SK-N-DZ (cell line): ENCODE data around the gene FMN2.
A peak's percentile ranks its signal among the peaks of the same experiment; 100 is the strongest.

ENCODE experiments used
- DNase-seq: peaks from one replicate; pipeline ENCODE4 v3.0.0-alpha.2; 2015; ENCODE audit warnings: low spot score

FMN2 gene

DNA sequence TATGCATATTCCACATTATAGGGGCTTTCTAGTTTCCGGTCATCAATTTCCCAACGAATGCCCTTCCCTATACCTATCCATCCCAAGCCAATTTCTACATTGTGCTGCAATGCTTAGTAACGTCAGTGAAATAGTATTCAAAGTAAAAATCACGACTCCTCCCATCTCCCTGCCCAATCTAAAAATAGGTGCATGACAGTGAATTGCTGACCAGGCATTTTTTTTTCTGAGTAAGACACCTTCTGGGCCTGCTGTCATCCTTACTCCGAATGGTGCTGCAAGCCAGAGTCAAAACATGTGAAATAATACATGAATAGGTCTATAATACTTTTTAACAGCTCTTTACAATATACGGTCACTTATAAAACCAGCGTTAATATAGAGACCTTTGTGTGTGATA lies 400.1 kb downstream of the FMN2 start:
- DNase-seq = no peak

DNA sequence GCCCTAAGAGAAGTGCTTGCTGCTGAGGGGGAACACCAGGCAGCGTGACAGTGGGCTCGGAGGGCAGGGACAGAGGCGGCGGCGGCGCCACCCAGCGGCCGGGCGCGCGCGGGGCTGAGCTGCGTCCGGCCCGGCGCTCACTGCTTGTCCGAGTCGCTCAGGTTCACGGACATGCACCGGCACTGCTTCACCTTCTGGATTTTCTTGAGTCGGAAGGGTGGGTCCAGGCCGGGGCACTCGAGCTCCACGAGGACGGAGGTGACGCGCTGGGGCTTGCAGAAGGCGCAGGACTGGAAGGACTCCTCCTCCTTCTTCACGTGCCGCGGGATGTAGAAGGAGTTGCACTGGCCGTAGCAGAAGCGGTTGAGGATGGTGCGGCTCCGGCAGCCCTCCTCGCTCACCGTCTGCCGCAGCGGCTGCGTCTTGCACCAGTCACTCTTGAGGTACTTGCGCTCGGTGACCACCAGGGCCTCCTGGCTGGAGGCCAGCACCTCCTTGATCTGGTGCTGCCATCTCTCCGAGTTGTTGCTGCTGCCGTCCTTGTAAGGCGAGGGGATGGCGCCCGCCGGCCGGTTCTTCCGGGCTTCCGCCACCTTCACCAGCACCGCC lies 401.3 kb downstream of the FMN2 start:
- no peak for DNase-seq

GRCh38 chr1:240495601-240496000 lies 403.9 kb downstream of the FMN2 start:
- no peak for DNase-seq

- DNase-seq = no peak
Observed at GRCh38 chr1:240496356-240496755, 404.7 kb downstream of the FMN2 start.

DNA sequence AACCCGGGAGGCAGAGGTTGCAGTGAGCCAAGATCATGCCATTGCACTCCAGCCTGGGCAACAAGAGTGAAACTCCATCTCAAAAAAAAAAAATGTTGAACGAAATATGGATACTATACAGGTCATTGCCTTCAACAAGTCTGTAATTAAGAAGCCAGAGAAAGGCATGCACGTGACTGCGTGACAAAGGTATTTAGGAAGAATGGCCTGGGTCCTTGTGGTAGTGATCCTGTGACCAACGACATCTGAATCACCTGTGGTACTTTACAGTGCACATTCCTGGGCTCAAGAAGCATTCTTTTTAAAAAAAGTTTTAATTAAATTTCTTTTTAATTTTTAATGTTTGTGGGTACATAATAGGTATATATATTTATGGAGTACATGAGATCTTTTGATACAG lies 405.3 kb downstream of the FMN2 start:
- DNase-seq = no peak

DNA sequence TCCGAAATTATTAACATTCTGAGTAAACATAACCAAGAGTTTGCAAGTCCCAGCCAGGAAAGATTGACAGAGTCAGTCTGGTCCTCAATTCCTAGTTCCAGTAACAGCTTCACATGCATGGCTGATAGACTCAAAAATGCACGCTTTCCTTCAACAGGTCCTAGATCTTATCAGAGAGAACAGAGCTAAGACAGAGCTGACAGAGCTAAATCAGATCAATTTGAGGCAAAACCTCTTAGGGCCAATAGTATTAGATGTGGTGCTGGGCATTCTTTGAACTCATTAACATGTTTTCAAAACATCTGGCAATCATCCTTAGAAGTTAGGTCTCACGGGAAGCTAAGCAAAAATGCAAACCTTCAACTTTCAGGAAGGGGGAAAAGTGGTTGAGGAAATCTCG lies 406.2 kb downstream of the FMN2 start:
- DNase-seq = peak; percentile 91

- DNase-seq = no peak
Observed at GRCh38 chr1:240498335-240498734, 406.7 kb downstream of the FMN2 start.

GRCh38 chr1:240499012-240499411 lies 407.3 kb downstream of the FMN2 start:
- DNase-seq = peak; percentile 14

DNA sequence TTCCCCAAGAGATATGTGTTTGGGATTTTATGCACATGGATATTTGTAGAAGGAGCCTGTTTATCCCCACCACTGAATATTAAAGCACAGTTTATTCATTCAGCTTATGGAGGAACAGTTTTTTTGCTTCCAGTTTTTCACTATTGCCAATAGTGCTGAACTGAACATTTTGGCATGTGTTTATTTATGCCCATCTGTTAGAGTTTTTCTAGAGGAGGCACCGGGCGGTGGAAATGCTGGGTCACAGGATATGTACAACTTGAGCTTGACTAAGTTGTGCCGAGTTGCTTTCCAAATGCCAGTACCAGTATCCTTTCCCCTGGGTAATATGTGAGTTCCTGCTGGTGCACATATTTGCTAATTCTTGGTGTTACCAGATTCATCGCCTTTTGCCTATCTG lies 409.0 kb downstream of the FMN2 start:
- DNase-seq = no peak

GRCh38 chr1:240501115-240501514 lies 409.4 kb downstream of the FMN2 start:
- no peak for DNase-seq

DNA sequence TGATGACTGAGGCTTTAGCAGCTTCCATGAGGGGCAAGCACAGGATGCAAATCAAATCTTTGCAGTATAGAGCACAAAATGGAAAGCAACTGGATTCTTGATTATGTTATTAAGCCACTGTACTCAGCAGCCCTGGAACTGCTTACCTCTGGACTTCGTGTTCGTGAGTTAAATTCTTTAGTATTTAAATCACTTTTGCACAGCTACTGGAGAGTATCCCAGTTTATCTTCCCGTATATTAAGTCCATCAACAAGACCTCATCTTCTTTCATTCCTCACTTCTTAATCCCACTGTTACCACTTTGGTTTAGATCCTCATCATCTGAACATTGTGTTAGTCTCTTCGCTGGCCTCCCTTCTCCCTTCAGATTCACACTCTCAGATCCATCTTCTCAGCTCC lies 411.4 kb downstream of the FMN2 start:
- no peak for DNase-seq

DNA sequence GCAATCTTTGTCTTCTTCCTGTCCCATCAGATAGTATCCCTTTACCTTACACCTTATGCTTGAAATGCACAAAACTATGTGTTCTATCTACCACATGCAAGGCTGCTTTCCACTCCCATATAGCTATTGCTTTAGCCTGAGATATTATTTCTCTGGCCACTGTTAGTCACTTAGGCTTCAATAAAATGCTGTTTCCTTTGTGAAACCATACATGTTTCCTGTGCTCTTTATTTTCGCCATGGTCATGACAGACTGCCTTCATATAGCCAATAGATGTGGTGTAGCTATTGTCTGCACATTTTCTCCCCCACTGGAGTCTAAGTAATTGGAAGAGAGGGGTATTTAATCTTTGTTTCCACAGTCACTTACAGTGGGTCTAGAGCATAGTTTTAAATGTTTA lies 411.9 kb downstream of the FMN2 start:
- DNase-seq = no peak

DNA sequence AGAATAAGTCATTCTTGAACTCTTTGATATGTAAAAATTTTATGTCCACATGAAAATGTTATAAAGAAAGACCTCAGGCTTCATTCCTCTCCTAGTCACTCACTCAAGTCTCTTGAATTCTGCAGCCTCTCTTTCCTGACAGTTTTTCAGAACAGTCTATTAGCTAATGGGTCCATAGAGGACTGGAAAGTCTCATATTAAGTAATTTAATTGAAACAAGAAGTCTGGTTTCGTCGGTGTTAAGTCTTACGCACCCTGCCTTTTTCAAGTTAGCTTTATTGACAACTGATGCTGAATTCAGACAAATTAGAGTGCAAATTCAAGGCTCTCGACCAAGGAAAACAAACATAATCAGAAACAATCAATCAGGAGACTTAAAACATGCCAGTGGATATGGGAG lies 414.5 kb downstream of the FMN2 start:
- peak; percentile 55 for DNase-seq

GRCh38 chr1:240508201-240508600 lies 416.5 kb downstream of the FMN2 start:
- DNase-seq = no peak

- peak; percentile 82 for DNase-seq
Observed at GRCh38 chr1:240508950-240509349, 417.3 kb downstream of the FMN2 start.

GRCh38 chr1:240511789-240512188 lies 420.1 kb downstream of the FMN2 start:
- no peak for DNase-seq

DNA sequence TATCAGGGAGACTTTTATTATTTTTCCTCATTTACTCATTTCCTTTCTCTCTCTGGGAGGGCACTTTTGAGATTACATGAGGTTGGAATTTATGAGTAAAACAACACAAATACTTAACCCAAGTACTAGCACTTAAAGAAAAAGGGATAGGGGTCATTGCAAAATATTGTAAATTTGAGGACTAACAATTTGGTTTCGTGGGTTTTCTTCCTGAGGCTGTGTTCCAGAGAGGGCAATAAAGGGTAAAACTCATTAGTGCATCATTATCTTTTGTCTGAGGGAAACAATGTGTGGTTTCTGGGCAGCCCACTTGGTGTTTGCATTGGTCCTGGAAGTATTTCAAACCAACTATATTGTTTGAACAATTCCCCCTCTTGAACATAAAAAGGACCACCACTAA lies 423.8 kb downstream of the FMN2 start:
- no peak for DNase-seq

DNA sequence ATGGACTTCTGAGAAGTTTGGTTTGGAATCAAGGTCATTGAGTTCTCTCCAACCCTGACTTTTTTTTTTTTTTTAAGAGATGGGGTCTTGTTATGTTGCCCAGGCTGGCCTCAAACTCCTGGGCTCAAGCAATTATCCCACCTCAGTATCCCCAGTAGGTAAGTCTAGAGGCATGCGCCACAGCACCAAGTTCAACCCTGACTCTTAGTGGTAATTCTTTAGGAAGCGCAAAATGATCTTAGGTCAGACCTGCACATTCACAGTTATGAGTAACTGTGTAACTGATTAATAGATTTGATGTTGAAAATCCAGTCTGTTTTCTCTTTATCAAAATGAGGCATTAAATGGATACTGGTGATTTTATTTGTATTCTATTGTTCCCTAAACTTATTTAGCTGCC lies 424.4 kb downstream of the FMN2 start:
- DNase-seq = no peak

GRCh38 chr1:240517891-240518290 lies 426.2 kb downstream of the FMN2 start:
- DNase-seq = no peak

- DNase-seq = no peak
Observed at GRCh38 chr1:240522122-240522822, 430.6 kb downstream of the FMN2 start.

DNA sequence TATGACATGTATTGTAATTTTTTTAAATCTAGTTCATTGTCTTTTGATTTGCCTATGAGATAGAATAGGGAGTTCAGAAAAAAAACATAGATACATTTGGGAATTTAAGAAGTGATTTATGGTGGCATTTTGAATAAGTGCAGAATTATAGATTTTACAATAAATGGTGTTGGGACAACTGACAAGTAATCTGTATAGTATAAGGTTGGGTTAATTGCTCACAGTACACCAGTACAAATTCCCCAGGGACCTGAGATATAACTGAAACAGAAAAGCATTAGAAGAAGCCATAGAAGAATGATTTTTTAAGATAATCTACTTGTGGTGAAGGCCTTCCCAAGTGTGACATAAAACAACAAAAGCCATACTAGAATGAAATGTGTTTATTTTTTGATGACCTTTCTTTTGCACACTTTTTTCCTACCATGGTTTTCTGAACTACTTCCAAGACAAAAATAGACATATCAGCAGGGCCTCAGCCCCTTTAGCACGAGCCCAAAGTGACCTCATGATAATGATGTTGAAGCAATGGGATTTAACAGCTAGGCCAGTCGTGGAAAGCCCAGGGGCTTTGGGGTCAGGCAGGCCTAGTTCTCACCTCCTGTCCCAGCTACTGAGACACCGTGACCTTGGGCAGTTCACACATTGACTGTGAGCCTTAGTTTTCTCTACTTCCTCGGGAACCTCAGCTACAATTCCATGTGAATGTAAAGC lies 432.8 kb downstream of the FMN2 start:
- no peak for DNase-seq
